Hypothalamus (tissue), 51 donors: ENCODE results near the gene VPS11.
"Not testable (repeated sequence)": the region's sequence is repeated elsewhere in the genome, so short reads cannot be mapped to it uniquely, and the experiment has no call there.

Experiments
- DNase-seq, 51 donors: peaks; one replicate each; lab custom pipeline; 2025; lab: John Stamatoyannopoulos, UW

VPS11 gene

DNA sequence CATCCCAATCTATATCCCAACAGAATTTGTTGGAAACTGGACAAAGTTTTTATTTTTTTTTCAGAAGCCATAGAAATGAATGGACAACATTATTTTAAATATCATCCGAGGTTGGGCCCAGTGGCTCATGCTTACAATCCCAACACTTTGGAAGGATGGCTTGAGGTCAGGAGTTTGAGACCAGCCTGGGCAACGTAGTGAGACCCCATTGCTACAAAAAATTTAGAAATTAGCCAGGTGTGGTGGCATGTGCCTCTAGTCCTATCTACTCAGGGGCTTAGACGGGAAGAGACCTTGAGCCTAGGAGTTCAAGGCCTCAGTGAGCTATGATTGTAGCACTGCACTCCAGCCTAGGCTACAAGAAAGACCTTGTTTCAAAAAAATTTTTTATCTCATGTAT, 32.8 kb upstream of the VPS11 start:
- no peak for DNase-seq

DNA sequence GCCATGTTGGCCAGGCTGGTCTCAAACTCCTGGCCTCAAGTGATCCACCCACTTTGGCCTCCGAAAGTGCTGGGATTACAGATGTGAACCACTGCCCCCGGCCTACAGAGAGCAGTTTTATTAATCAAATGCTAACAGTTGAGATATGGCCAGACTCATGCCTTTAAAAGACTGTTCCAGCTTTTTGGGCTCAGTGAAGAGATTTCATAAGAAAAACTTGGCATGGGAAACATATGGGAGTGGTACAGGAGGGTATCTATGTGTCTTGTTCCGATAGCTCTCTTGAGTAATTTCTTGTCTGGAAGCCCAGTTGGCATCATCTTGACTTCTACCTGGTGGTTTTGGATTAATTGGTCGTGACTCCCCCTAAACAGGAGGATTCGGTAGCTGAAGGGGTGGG, 28.7 kb upstream of the VPS11 start:
- no peak for DNase-seq

DNA sequence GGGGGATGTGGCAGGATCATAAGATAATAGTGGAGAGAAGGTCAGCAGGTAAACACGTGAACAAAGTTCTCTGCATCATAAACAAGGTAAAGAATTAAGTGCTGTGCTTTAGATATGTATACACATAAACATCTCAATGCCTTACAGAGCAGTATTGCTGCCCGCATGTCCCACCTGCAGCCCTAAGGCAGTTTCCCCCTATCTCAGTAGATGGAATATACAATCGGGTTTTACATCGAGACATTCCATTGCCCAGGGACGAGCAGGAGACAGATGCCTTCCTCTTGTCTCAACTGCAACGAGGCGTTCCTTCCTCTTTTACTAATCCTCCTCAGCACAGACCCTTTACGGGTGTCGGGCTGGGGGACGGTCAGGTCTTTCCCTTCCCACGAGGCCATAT, 28.1 kb upstream of the VPS11 start:
- not testable (repeated sequence) for DNase-seq

DNA sequence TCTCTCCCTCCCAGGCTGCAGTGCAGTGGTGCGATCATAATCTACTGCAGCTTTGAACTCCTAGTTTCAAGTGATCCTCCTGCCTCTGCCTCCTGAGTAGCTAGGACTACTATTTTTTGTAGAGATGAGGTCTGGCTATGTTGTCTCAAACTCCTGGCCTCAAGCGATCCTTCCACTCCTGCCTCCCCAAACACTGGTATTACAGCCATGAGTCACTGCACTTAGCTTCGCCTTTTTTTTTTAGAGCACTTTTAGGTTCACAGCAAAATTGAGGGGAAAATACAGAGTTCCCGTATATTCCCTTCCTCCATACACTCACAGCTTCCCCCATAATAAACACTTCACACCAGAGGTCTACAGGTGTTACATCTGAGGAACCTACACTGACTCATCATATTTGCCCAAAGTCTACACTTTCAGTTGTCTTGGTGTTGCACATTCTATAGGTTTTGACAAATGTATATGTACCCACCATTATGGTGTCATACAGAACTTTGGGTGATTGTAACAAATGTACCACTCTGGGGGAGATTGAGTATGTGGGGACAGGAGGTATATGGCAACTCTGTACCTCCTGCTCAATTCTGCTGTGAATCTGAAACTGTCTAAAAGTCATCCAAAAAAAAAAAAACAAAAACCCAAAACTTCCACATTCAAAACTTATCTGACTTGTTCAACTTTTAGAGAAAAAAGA, 25.6 kb upstream of the VPS11 start:
- DNase-seq, result no peak

DNA sequence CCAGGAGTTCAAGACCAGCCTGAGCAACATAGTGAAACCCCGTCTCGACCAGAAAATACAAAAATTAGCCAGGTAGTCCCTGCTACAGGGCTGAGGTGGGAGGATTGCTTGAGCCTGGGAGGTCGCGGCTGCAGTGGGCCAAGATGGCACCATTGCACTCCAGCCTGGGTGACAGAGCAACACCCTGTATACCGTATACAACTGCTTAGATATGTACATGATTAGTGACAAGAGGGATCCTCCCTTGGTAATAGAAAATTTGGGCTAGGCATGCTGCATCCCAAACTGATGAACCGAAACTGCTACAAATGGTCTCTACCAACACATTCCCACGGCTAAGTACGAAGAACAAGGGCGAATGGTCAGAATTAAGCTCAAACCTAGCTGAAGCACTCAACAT, 24.7 kb upstream of the VPS11 start:
- DNase-seq, result no peak

DNA sequence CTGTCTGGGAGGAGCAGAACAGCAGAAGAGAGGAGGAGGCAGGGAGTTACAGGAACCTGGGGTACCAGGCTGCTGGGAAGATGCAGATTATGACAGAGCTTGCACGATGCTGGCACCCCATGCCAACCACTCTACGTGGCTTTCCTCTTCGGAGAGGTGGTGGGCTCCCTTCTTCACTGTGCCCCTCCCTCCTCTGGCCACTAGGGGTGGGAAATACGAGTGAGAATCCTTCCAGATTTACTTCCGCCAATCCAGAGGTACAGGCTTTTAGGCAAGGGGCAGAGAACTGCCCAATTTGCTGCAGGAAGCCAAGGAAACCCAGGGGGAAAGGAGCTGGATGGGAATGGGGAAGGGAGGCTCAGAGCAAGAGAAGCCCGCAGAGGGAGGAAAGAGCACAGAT, 22.9 kb upstream of the VPS11 start:
- DNase-seq, result no peak

DNA sequence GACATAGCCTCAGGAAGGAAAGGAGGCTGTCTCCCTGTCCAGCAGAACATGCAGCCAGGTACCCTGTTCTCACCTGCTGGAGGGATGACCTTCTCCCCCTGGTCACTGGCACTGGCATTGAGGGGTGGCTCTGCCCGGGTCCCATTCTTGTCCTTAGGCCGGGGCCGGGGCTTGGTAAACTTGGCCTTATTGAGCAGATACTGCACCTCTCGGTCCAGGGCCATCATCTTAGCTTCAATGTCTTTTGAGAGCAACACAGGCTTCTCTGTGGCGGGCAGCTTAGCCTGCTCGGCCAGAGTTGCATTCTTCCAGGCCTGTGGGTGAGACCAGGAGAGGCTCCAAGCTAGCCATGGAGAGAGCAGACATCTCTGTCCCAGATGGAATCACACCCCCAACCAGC, 21.1 kb upstream of the VPS11 start:
- DNase-seq, result no peak

DNA sequence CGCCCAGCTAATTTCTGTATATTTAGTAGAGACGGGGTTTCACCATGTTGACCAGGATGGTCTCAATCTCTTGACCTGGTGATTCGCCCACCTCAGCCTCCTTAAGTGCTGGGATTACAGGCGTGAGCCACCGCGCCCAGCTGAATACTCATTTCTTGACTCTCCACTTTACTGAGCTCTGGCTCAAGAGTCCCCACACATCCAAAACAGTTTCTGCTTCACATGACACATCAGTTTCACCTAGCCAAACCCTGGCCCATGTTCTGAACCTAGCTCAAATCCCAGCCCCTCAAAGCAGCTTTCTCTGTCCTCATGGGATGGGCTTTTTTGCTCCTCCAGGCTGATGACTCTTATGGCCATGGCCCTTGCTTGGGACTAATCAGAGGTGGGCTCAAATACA, 20.4 kb upstream of the VPS11 start:
- no peak for DNase-seq

DNA sequence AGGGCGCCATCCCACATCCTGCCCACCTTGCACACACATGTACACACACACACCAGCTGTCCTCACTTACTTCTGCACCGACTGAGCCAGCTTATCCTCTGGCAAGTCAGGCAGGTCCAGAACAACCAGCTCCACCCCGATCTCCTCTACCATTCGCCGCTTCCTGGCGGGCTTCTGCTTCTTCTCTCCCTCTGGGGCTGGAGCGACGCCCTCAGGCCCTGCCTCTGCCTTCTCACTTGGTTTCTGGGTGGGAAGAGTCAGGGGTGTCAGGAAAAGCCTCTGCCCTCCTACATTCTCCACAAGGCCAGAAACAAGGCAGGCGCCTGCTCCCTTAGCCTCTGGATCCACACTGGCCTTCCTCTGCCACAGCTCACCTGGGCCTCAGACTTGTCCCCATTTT, 19.0 kb upstream of the VPS11 start:
- DNase-seq, result no peak

DNA sequence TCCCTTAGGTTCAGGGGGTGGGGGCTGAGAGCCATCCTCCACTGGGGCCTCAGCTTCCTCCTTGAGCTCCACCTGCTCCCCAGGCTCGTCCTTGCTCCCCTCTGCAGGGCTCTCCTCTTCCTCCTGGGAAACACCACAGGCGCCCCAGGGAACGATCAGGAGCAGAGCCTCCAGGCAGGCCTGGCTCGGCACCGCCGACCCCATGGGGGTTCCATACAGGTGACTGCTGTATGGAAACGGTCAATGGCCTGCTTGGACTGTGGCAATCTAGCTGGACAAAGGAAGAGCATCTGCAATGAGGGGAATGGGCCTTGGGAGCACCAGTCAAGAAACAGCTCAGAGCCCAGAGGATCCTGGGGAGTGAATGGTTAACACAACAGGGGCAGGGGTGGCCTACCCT, 18.5 kb upstream of the VPS11 start:
- no peak for DNase-seq

DNA sequence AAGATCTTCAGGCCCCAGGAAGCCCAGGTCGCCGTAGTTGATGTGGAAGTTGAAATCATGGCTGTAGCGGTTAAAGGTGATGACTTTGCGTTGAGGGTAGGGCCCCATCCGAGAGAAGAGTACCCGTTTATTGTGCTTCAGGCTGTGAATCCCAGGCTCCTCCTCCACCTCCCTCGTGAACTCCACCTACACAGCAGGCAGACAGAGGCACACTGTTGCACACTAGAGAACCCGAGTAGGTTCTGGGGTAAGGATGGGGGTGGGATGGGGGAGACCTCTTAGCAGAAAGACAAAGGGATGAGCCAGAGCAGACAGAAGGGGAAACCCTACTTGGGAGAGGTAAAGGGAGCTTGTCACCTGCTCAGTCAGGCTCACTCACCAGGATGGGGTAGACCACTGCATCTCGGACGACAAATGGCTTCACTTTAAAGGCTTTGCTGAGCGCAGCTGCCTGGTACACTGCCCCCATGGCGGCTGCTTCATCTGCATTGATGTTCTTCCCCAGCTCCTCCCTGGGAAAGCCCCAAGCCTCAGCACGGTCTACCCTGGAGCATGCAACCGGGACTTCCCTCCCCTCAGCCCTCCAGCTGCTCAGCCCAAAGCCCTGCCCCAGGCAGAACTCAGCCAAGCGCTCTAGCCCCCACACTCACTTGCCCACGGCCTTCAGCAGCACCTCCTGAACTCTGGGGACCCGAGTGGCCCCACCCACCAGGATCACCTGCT, 16.0 kb upstream of the VPS11 start:
- no peak for DNase-seq

DNA sequence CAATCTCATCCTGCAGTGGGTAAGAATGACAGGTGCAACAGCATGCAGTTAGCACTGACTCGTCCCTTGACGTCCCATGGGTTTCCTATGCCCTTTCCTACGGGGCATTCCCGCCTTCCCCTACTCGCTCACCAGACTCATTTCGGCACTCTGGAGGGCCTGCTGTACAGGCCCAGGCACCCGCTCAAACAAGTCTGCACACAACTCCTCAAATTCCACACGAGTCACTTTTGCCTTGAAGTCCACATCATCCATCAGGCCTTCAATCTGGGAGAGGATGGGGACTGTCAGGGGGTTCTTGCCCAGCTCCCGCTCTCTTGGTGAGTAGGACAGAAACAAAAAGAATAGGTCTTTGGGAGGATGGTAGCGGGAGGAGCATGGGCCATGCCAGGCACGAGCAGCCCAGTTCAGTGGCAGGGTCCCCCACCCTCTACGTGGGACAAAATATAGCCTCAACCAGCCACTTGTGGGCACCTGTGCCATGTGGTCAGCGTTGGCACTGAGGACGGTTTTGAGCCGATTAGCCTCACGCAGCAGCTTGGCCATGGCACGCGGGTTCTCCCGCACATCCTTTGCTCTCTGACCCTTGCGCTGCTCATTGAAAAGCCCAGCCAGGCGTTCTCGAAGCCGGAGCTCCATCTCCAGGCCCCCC, 15.3 kb upstream of the VPS11 start:
- no peak for DNase-seq

DNA sequence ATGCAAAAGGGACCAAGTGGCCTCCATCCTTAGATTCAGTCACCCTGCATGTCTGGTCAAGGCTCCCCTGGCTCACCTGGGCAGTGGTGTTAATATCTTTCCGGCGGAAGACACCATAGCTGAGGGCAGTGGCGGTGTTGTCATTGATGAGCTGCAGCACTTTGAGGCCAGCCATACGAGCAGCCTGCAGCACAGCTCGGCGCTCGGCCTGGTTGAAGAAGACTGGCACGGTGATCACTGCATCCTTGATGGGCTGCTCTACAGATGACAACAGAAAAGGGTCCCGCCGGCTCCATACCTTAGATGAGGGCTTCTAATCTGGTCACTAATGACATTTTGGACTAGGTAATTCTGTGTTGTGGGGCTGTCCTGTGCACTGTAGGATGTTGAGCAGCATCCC, 13.2 kb upstream of the VPS11 start:
- no peak for DNase-seq

DNA sequence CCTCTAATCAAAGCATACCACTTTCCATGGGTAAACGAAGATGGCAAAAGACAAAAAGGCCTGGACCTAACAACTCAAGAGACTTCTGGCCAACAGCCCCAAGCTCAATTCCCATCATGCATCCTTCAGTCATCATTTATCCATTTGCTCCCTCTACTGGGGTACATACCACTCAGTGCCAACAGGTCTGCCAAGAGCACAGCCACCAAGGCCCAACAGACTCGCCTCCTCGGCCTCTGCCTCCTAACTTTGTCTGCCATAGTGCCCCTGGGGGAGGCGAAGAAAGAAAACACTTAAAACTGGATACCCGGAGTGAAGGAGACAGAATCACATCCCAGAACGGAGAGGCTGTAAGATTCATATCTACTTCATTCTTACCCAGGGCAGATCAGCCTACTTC, 11.7 kb upstream of the VPS11 start:
- DNase-seq, result peak in 1 of 51 donors; percentile 19

DNA sequence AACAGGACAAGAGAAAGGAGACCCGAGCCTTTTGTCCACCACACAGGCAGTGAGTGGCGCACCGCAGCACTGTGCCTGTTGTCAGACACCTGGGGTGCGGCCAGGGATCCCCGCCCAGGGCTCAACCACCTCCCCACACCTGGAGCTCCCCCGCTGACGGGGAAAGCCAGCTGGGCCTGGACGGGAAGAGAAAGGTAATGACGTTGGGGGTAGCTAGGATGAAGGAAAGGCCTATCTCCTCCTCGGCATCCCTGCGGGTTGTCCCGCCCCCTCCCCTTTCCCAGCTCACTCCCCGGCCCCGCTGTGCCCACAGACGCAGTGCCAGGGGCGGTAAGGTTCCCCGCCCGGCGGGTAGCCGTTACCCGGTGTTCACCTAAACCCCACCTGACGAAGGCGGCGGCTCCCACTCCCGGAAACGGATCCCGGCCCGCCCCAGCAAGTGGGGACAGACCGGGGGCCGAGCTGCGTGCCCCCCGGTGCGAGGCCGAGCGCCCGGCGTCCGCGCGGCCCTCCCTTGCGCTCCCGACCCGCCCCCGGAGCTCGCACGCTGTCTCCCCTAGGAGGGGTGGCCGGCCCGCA, 11.1 kb upstream of the VPS11 start:
- DNase-seq, result peak in 12 of 51 donors; percentile 6 to 60 (median 44)

DNA sequence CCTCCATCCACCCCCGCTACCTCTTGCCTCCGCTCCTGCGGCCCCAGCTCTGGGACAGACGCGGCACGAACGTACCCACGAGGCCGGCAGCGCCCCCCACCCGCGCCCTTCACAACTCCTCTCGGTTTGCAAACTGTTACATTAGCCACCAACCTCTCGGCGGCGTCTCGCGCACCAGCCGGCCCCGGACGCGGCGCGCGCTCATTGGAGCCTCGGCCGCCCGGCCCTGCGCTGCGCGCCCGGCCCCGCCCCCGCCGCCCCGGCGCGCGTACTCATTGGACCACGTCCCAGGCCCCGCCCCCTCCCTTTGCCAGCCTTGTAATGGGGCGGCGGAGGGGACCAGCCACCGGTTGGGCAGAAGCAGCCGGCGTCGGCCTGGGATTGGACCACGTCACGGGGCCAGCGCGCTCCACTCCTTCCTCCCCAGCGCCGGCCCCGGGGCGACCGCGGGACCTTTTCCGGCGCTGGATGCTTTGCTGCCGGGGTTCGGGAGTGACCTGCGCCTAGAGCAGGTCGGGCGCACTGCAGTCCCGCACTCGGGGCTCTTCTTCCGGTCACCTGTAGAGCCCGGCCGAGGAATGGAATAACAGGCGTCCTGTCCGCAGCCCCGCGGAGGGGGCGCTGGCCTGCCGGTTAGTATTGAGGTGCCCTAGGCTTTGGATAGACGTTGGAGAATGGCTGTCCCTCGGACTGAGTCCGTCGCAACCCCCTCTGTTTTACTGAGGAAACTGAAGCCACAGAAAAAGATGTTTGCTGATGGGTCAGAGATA, 10.4 kb upstream of the VPS11 start, which contains the start of gene HYOU1:
Gene HYOU1 (minus strand): TSS at position 206 of the 770 bp plus-strand sequence. CDS start 1,045 bp downstream, outside the sequence.
- peak; percentile 78 to 99 (median 95) for DNase-seq

DNA sequence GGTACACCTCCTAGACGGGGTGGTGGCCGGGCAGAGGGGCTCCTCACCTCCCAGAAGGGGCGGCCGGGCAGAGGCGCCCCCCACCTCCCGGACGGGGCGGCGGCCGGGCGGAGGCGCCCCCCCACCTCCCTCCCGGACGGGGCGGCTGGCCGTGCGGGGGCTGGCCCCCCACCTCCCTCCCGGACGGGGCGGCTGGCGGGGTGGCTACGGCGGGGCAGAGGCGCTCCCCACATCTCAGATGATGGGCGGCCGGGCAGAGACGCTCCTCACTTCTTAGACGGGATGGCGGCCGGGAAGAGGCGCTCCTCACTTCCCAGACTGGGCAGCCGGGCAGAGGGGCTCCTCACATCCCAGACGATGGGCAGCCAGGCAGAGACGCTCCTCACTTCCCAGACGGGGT, 8.5 kb upstream of the VPS11 start:
- not testable (repeated sequence) for DNase-seq

DNA sequence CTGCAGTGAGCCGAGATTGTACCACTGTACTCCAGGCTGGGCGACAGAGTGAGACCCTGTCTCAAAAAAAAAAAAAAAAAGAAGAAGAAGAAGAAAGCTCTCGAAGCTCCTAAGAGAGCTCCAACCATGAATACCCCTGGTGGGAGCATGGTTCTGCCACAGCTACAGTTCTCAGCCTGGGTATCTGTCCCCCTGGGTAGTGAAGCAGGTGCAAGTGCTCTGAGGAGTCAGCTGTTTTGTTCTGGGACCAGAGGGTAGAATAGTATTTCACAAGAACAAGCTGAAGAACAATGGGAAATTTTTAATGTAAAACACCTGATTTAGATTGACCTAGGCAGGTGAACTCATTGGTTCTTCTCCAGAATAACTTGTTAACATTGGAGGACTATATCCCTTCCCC, 6.4 kb upstream of the VPS11 start:
- no peak for DNase-seq

DNA sequence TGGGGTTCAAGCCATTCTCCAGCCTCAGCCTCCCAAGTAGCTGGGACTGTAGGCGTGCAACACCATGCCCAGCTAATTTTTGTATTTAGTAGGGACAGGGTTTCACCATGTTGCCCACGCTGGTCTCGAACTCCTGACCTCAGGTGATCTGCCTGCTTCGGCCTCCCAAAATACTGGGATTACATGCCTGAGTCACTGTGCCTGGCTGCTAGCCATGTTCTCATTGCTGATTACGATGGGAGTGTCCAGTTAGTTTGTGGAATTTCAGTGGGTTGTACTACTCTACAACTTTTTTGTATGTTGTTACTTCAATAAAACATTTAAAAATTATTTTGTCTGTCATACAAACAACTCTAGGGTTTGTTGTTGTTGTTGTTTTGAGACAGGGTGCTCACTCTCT, 4.8 kb upstream of the VPS11 start:
- no peak for DNase-seq

DNA sequence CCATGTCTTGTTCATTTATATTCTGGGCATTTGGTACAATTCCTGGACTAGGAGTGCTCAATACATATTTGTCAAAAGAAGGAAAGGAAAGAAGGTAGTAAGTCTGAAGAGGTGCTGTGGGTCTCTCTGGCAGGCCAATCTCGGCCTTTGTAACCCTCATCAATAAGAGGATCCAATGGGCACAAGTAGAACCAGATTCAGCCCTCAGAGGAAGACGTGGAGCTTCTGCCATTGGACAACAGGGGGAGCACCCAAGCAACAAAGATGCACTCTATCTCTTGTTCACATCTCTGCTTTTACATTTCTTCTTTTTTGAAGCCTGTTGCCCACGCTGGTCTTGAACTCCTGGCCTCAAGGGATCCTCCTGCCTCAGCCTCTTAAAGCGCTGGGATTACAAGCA, 2.2 kb upstream of the VPS11 start:
- DNase-seq, result peak in 2 of 51 donors; percentile 2 to 6

DNA sequence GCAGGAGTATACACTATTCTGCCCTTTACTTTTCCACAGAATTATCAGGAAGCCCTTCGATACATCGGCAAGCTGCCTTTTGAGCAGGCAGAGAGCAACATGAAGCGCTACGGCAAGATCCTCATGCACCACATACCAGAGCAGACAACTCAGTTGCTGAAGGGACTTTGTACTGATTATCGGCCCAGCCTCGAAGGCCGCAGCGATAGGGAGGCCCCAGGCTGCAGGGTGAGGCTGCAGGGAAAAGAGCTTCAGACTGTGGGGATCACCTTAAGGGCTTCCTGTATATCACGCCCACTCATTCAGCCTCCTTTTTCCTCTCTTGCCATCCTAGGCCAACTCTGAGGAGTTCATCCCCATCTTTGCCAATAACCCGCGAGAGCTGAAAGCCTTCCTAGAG, 10.2 kb downstream of the VPS11 start:
- DNase-seq, result no peak
